Left ventricle myocardium inferior (tissue), 1 donor: ENCODE measurements around the gene FAM174C. TPM values are rescaled to one million over a fixed set of nuclear protein-coding genes. Genes with fewer than 3 reads are reported as not detected.
A peak's percentile ranks its signal among the peaks of the same experiment; 100 is the strongest.

Experiments
- DNase-seq: peaks from one replicate; pipeline ENCODE4 v3.0.0-alpha.2; 2020
- H3K27ac ChIP-seq: fragments of 200-600 bp; replicated peaks from 2 replicates; pipeline ENCODE4 v1.8.0; 2021
- H3K27me3 ChIP-seq: fragments of 200-600 bp; 2 replicates; pipeline ENCODE4 v1.8.0; 2021; ENCODE audit warnings: low read depth
- H3K36me3 ChIP-seq: fragments of 200-600 bp; 2 replicates; pipeline ENCODE4 v1.8.0; 2021
- H3K4me1 ChIP-seq: fragments of 200-600 bp; 2 replicates; pipeline ENCODE4 v1.8.0; 2021
- H3K4me3 ChIP-seq: fragments of 200-600 bp; 2 replicates; pipeline ENCODE4 v1.8.0; 2021; ENCODE audit warnings: mild to moderate bottlenecking, moderate library complexity
- H3K9me3 ChIP-seq: fragments of 200-600 bp; replicated peaks from 2 replicates; pipeline ENCODE4 v1.8.0; 2021
- CTCF ChIP-seq: fragments of 200-600 bp; IDR thresholded peaks from 2 replicates; pipeline ENCODE4 v1.8.0; 2021; ENCODE audit warnings: antibody characterized with exemption, mild to moderate bottlenecking, borderline replicate concordance
- intact Hi-C: fragments of 100-400 bp; cut with micrococcal nuclease; formaldehyde crosslinking; loops from one replicate; pipeline ENCODE4 v1.11.0; 2022
- total RNA-seq: library from RNA; stranded (reverse); fragmentation: NEBNext Ultra II Directional; extraction: Animal tissue kit (Norgen Biotek cat#: 25700); gene quantifications from one replicate; pipeline ENCODE4 v1.2.1, GENCODE V29; 2021
- donor health status: DM: no; HTN: yes; CAD: no; lungs with severe emphysema.

Gene FAM174C
- total RNA-seq, 1 donor from 2014 or later, result 12.4 TPM

- Histone ChIP-seq H3K4me3 (peak overlapping the region; percentile 86), H3K4me1 (peaks cover 95% of the 10 kb centered on the region)
- intact Hi-C loops, result no loop called here
These were observed 5.7 kb upstream of the FAM174C start for GRCh38 chr19:1269478-1270212.

GRCh38 chr19:1270213-1270853, 5.0 kb upstream of the FAM174C start:
- H3K9me3 ChIP-seq, result no peaks in the 10 kb centered on the region
- no peak for TF ChIP-seq CTCF
- H3K4me3 ChIP-seq, result peak overlapping the region; percentile 86
- H3K27me3 ChIP-seq, result no peaks in the 10 kb centered on the region
- DNase-seq, result no peak
- H3K27ac ChIP-seq, result peak overlapping the region; percentile 100
- intact Hi-C loops, result no loop called here
- peaks cover 50% of the 10 kb centered on the region for H3K36me3 ChIP-seq
- peaks cover 94% of the 10 kb centered on the region for H3K4me1 ChIP-seq

More at GRCh38 chr19:1269478-1270212, 5.7 kb upstream of the FAM174C start:
- TF ChIP-seq CTCF, result no peak
- DNase-seq, result peak; percentile 84
- H3K27ac ChIP-seq, result peak overlapping the region; percentile 100
- H3K36me3 ChIP-seq, result peaks cover 45% of the 10 kb centered on the region
- H3K27me3 ChIP-seq, result no peaks in the 10 kb centered on the region
- no peaks in the 10 kb centered on the region for H3K9me3 ChIP-seq

- intact Hi-C loops, result no loop called here
- H3K4me3 ChIP-seq, result peak overlapping the region; percentile 86
- H3K36me3 ChIP-seq, result peaks cover 50% of the 10 kb centered on the region
- H3K27ac ChIP-seq, result peak overlapping the region; percentile 100
- no peaks in the 10 kb centered on the region for H3K9me3 ChIP-seq
- peaks cover 90% of the 10 kb centered on the region for H3K4me1 ChIP-seq
- no peak for DNase-seq
- H3K27me3 ChIP-seq, result no peaks in the 10 kb centered on the region
- TF ChIP-seq CTCF, result no peak
These were observed 4.3 kb upstream of the FAM174C start for GRCh38 chr19:1270854-1271527.

- peak overlapping the region; percentile 100 for H3K27ac ChIP-seq
- no peaks in the 10 kb centered on the region for H3K9me3 ChIP-seq
- H3K4me3 ChIP-seq, result peak overlapping the region; percentile 86
- no peak for DNase-seq
- intact Hi-C loops, result no loop called here
- peaks cover 90% of the 10 kb centered on the region for H3K4me1 ChIP-seq
- no peak for TF ChIP-seq CTCF
- no peaks in the 10 kb centered on the region for H3K27me3 ChIP-seq
- H3K36me3 ChIP-seq, result peaks cover 50% of the 10 kb centered on the region
These were observed 3.6 kb upstream of the FAM174C start for GRCh38 chr19:1271528-1272422.
